HEK293T (cell line): Measurements from ENCODE around the gene TENM3.

Experiments used
- BHLHE40 ChIP-seq: fragments of 450-650 bp; IDR thresholded peaks from 2 replicates; pipeline ENCODE4 v1.6.1; 2016; ENCODE audit warnings: mild to moderate bottlenecking, moderate library complexity, borderline replicate concordance
- CTBP1 ChIP-seq: fragments of 450-650 bp; IDR thresholded peaks from 2 replicates; pipeline ENCODE4 v1.6.1; 2016; ENCODE audit warnings: borderline replicate concordance
- ELF4 ChIP-seq: fragments of 450-650 bp; IDR thresholded peaks from 2 replicates; pipeline ENCODE4 v1.6.1; 2017; ENCODE audit warnings: antibody characterized with exemption
- FOXA1 ChIP-seq: fragments of 450-650 bp; IDR thresholded peaks from 2 replicates; pipeline ENCODE4 v1.6.1; 2016; ENCODE audit warnings: mild to moderate bottlenecking
- FOXK2 ChIP-seq: fragments of 450-650 bp; IDR thresholded peaks from 2 replicates; pipeline ENCODE4 v1.6.1; 2016; ENCODE audit warnings: mild to moderate bottlenecking
- HDGF ChIP-seq: fragments of 450-650 bp; IDR thresholded peaks from 2 replicates; pipeline ENCODE4 v1.6.1; 2017; ENCODE audit warnings: antibody characterized with exemption, borderline replicate concordance
- L3MBTL2 ChIP-seq: fragments of 450-650 bp; conservative IDR thresholded peaks from 2 replicates; pipeline ENCODE4 v1.6.1; 2016; ENCODE audit warnings: mild to moderate bottlenecking
- PKNOX1 ChIP-seq: fragments of 450-650 bp; IDR thresholded peaks from 2 replicates; pipeline ENCODE4 v1.6.1; 2016
- SP1 ChIP-seq: fragments of 450-650 bp; IDR thresholded peaks from 2 replicates; pipeline ENCODE4 v1.6.1; 2017
- SUZ12 ChIP-seq: fragments of 450-650 bp; IDR thresholded peaks from 2 replicates; pipeline ENCODE4 v1.6.1; 2016; ENCODE audit warnings: mild to moderate bottlenecking
- TARDBP ChIP-seq: fragments of 450-650 bp; IDR thresholded peaks from 2 replicates; pipeline ENCODE4 v1.6.1; 2016

- TF ChIP-seq HDGF (no peak), SP1 (no peak), L3MBTL2 (no peak), BHLHE40 (no peak), TARDBP (no peak), ELF4 (no peak), CTBP1 (no peak), PKNOX1 (no peak), FOXA1 (no peak), SUZ12 (no peak), FOXK2 (no peak)
These were observed 565.6 kb downstream of the TENM3 start for GRCh38 chr4:182808673-182809416.
